Stimulated activated CD4-positive, alpha-beta T cell treated with anti-CD3 and anti-CD28 coated beads, Interleukin-4, amount 100 ng/mL, for 4 hours (primary cell): ENCODE measurements around the gene CELSR2.
"Not testable (repeated sequence)": the region's sequence is repeated elsewhere in the genome, so short reads cannot be mapped to it uniquely, and the experiment has no call there.

Experiments
- DNase-seq, 2 experiments: peaks; one replicate each; pipeline ENCODE4 v3.0.0-alpha.2; 2020

Gene CELSR2, protein sequence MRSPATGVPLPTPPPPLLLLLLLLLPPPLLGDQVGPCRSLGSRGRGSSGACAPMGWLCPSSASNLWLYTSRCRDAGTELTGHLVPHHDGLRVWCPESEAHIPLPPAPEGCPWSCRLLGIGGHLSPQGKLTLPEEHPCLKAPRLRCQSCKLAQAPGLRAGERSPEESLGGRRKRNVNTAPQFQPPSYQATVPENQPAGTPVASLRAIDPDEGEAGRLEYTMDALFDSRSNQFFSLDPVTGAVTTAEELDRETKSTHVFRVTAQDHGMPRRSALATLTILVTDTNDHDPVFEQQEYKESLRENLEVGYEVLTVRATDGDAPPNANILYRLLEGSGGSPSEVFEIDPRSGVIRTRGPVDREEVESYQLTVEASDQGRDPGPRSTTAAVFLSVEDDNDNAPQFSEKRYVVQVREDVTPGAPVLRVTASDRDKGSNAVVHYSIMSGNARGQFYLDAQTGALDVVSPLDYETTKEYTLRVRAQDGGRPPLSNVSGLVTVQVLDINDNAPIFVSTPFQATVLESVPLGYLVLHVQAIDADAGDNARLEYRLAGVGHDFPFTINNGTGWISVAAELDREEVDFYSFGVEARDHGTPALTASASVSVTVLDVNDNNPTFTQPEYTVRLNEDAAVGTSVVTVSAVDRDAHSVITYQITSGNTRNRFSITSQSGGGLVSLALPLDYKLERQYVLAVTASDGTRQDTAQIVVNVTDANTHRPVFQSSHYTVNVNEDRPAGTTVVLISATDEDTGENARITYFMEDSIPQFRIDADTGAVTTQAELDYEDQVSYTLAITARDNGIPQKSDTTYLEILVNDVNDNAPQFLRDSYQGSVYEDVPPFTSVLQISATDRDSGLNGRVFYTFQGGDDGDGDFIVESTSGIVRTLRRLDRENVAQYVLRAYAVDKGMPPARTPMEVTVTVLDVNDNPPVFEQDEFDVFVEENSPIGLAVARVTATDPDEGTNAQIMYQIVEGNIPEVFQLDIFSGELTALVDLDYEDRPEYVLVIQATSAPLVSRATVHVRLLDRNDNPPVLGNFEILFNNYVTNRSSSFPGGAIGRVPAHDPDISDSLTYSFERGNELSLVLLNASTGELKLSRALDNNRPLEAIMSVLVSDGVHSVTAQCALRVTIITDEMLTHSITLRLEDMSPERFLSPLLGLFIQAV (N-terminal part only)

GRCh38 chr1:109248797-109249629, at the start of gene CELSR2:
TSS of gene CELSR2 (plus strand) at chr1:109249539. CDS start at chr1:109250080, 541 bp downstream.
- peak; percentile 28 to 59 for DNase-seq

- peak in 1 of 2 experiments; percentile 5 for DNase-seq
Measured at GRCh38 chr1:109199710-109200109, 49.6 kb upstream of the CELSR2 start.

- peak; percentile 51 to 75 for DNase-seq
Measured at GRCh38 chr1:109201123-109201703, 48.1 kb upstream of the CELSR2 start.

DNA sequence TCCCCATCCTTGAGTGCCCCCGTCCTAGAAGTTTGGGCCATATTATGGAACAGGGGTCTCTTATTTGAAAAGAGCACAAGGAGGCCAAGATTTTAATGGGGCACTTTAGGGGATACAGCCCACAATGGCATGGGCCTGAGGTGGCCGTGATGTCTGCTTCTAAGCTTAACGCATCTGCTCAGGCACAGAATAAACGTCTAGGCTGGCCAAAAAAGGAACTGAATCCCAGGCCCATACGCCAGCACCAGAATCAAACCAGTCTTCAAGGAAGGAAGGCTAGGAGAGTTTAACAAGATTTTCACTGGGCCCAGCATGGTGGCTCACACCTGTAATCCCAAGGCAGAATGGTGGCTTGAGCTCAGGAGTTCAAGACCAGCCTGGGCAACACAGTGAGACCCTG, 44.9 kb upstream of the CELSR2 start:
- DNase-seq = no peak

- no peak for DNase-seq
Measured at GRCh38 chr1:109206339-109206738, 43.0 kb upstream of the CELSR2 start.

- DNase-seq = no peak
Measured at GRCh38 chr1:109207467-109208103, 41.8 kb upstream of the CELSR2 start.

DNA sequence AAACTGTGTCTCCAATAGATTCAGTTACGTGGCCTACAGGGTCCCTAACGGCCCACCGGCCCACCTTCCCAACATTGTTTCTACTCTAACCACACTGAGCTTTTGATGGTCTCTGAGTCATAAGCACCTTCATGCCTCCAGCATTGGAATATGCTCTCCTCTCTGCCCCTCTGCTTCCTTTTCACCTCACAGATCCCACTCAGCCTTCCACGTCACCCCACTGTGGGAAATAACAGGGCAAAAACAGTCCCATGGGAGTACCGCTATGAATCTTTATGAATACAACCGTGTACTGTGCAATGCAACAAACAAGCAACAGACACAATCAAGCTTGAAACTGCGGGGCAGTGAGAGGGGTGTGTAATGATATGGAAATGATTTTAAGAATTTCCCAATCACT, 40.9 kb upstream of the CELSR2 start:
- no peak for DNase-seq

DNA sequence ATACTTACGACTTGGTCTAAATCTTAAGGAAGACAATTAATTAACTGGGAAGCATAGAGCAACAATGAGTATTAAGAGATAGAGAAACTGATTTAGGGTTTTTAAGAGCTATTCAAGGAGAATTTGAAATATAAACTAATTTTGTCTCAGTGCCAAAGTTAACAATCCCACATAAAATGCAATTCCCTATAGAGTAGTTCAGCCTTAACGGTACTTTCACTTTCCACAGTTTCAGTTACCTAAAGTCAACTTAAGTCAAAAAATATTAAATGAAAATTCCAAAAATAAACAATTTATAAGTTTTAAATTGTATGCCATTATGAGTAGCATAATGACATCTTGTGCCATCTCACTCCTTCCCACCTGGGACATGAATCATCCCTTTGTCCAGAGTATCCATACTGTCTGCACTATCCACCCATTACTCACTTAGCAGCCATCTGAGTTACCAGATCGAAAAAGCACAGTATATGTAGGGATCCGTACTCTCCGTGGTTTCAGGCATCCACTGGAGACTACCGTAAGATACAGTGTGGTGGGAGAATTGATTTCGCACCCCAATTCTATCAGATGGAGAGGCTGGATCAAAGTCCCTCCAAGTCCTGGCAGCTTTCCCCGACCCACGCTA, 40.4 kb upstream of the CELSR2 start:
- no peak for DNase-seq

GRCh38 chr1:109210058-109210457, 39.3 kb upstream of the CELSR2 start:
- DNase-seq = no peak

DNA sequence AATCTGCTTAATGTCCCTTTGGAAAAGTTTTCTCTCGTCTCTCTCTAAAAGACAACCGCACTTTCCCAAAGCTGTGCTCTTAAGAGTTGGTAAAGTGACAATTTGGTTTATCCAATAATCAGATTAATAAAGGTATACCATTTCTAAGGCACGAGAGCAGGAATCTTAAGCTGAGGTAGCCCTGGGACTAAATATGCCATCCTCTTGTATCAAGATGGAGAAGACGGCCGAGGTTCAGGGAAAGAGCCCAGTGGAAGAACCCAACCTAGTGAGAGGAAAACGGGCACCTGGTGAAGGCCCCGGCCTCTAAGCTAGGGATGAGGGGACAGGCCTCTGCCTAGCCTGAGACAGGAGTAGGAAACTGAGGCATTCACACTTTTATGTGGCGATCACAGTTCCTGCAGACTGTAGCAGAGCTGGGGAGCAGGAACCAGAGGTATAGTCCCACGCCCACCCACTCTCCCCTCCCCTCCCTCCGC, 36.0 kb upstream of the CELSR2 start:
- DNase-seq = no peak

- peak; percentile 89 for DNase-seq
Measured at GRCh38 chr1:109213824-109214693, 35.3 kb upstream of the CELSR2 start, which contains the start of gene SARS1. TSS of gene SARS1 (plus strand) at chr1:109213918. CDS start at chr1:109213993, 75 bp downstream.

DNA sequence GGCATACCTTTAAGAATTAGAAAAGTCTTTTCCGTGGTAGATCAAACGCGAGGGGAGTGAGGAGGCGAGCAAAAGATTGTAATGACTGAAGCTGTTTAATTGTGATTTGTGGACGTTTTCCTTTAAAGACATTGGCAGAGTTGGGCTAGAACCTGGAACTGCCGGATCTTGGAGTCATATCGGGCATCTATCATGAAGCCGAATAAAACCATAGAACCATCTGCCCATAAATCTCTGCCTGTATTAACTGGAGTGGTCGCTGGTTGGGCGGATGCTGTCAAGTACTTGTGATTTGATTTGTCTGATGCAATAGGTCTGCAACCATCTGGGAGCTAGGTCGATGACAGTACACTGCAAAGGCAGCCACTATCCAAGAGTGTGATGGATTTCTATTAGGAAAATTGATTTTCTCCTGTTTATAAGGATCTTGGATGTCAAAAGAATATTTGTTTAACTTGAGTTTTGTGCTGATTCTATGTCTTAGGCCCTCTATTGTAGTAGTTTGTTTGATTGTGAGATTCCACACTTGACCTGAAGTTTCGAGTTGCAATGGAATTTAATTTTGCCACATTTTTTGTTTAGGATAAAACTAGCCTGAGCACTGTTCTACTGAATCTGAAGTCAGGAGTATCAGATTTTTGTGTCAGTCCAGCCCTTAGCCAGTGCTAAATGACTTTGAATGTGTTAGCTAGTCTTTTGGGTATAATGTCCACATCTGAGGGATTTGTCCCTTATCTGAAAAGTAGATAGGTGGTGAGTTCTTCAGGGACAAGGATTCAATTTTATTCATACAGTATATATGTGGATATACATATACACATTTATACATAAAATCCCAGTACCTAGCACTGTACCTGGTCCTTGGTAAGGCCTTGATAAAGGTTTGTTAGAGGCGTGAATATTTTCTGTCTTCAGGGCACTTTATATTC, 34.4 kb upstream of the CELSR2 start:
- peak; percentile 26 to 60 for DNase-seq

DNA sequence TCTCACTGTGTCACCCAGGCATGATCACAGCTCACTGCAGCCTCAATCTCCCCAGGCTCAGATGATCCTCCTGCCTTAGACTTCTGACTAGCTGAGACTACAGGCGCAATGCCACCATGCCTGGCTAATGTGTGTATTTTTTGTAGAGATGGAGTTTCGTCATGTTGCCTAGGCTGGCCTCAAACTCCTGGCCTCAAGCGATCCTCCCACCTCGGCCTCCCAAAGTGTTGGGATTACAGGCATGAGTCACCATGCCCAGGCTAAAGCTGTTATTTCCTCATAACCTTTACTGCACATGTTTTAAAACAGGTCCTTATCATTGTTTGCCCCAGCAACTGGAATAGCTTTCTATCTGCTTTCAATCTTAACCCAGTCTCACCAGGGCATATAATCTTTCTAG, 32.7 kb upstream of the CELSR2 start:
- DNase-seq = no peak

DNA sequence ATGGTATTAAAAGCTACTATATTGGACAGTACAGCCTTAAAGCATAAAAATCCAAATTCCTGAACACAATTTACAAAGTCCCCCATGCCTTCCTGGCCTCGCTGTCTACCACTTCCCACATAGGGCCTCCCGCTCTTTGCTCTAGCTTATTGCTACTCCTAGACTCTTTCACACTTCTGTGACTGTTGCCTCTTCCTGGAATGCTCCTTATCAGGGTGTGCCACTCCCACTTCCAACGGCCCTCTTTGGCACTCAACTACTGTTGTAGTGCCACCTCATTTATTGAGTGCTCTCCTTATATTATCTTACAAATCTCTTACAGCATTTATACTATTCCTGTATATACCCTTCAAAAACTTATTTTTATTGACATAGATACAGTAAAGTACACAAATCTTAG, 30.8 kb upstream of the CELSR2 start:
- DNase-seq = no peak

DNA sequence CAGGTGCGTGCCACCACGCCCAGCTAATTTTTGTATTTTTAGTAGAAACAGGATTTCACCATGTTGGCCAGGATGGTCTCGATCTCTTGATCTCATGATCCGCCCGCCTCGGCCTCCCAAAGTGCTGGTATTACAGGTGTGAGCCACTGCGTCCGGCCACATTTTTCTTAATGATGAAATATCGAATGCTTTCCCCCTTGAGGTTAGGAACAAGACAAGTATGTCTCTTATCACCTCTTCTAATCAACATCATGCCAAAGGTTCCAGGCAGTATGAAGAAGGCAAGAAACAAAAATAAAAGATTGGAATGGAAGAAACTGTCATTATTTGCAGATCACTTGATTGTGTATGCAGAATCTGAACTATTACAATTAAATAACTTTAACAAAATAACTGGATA, 28.1 kb upstream of the CELSR2 start:
- not testable (repeated sequence) for DNase-seq

DNA sequence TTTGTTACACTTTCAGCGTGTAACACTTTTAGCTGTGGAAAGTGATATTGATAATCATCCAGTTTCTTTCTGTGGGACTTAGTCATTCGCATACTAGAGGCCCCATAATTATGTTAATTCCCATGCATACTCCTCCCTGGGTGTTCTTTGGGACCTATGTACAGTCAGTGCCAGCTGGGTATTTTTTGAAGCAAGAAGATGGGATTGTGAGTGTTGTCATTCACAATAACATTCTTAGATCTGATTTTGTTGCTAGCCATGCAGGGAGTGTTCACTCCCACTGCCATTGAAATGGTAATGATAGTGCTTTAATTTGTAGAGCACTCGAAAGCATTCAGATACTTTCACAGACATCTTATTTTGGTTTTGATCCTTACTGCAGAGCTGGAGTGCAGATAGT, 24.0 kb upstream of the CELSR2 start:
- DNase-seq = no peak

DNA sequence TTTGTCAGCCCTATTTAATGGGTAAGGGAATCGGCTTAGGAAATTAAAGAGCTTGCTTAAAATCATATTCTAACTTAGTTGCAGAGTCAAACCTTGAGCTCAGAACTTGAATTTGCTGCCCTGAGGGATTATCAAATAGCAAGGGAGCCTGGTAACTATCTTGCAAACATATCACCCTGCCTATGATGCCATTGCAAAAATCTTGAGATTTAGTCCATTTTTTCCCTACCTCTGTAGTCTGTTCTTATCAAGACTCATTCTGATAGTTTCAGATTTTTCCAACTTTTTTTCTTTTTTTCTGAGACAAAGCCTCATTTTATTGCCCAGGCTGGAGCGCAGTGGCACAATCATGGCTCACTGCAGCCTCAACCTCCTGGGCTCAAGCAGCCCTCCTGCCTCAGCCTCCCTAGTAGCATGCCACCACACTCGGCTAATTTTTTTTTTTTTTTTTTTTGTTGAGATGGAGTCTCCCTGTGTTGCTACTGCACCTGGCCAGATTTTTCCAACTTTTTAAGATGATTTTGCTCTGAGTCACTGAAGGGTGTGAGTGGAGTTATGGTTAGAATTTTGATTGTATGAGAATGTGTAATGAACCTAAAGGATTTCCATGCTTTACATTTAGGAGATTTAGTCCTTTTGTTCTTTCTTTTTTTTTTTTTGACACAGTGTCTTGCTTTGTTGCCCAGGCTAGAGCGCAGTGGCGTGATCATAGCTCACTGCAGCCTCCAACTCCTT, 23.5 kb upstream of the CELSR2 start:
- no peak for DNase-seq

- no peak for DNase-seq
Measured at GRCh38 chr1:109228167-109228566, 21.2 kb upstream of the CELSR2 start.
